OCI-LY3 (cell line): Measurements from ENCODE around the gene MARK2.

Source experiments
- H2AFZ ChIP-seq: fragments of 200-600, 300-600 bp; shearing (Covaris generic); 2 replicates; pipeline ENCODE4 v1.6.0; 2014; ENCODE audit warnings: antibody characterized with exemption, low read depth, low read length
- H3K27ac ChIP-seq: fragments of 200-600, 300-600 bp; sonication (generic); 2 replicates; pipeline ENCODE4 v1.5.1; 2014; ENCODE audit warnings: mild to moderate bottlenecking, low read length, moderate library complexity, mixed read lengths
- H3K27me3 ChIP-seq: fragments of 200-600, 300-600 bp; sonication (generic); 2 replicates; pipeline ENCODE4 v1.6.1; 2014; ENCODE audit warnings: low read depth, low read length, mixed read lengths
- H3K36me3 ChIP-seq: fragments of 200-600, 300-600 bp; sonication (generic); replicated peaks from 2 replicates; pipeline ENCODE3; 2014; ENCODE audit warnings: low read depth, low read length, mixed read lengths
- H3K4me1 ChIP-seq: fragments of 300-600, 200-600 bp; sonication (generic); 2 replicates; pipeline ENCODE4 v1.6.1; 2014; ENCODE audit warnings: low read length, mixed read lengths
- H3K4me2 ChIP-seq: fragments of 200-600, 300-600 bp; sonication (generic); 2 replicates; pipeline ENCODE4 v1.6.1; 2014; ENCODE audit warnings: low read length, mixed read lengths
- H3K4me3 ChIP-seq: fragments of 300-600, 200-600 bp; sonication (generic); 2 replicates; pipeline ENCODE4 v1.5.1; 2014; ENCODE audit warnings: antibody characterized with exemption, mild to moderate bottlenecking, low read length, moderate library complexity
- H3K79me2 ChIP-seq: fragments of 300-600, 200-600 bp; shearing (Covaris generic); 2 replicates; pipeline ENCODE4 v1.6.1; 2014; ENCODE audit warnings: mild to moderate bottlenecking, low read length, mixed read lengths
- H3K9ac ChIP-seq: fragments of 300-600, 200-600 bp; shearing (Covaris generic); 2 replicates; pipeline ENCODE4 v1.6.0; 2014; ENCODE audit warnings: mild to moderate bottlenecking, low read length, moderate library complexity
- H3K9me3 ChIP-seq: fragments of 200-600, 300-600 bp; shearing (Covaris generic); 2 replicates; pipeline ENCODE4 v1.6.1; 2014; ENCODE audit warnings: low read length, mixed read lengths; ENCODE audit not compliant: insufficient read depth
- H4K20me1 ChIP-seq: fragments of 200-600, 300-600 bp; sonication (generic); 2 replicates; pipeline ENCODE4 v1.6.1; 2016; ENCODE audit warnings: low read length, mixed read lengths; ENCODE audit not compliant: insufficient read depth
- CTCF ChIP-seq: fragments of 200-600, 300-600 bp; sonication (generic); IDR thresholded peaks from 2 replicates; pipeline ENCODE4 v1.5.1; 2014; ENCODE audit warnings: antibody characterized with exemption, low read length, low read depth
- EZH2phosphoT487 ChIP-seq: fragments of 200-600 bp; shearing (Covaris generic); IDR thresholded peaks from 2 replicates; pipeline ENCODE4 v1.6.1; 2018; ENCODE audit warnings: antibody characterized with exemption, mixed run types, low read depth

Gene MARK2

DNA sequence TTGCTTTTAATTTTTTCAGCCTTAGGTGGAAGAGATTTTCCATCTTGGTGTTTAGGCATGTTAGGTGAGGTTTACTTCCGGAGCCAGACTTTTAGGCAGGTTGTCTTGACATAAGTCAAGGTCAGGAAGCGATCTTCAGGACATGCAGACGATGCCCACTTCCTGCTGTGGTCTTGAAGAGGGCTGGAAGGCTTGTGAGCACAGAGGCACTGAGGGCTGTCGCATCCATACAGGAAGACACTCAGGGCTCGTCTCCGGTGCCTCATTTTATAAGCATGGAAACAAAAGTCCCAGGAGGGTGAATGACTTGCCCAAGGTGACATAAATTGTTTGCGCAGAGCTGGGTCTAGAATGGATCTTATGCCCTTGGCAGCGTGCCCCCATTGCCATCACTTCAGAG is 30.8 kb downstream of the MARK2 start:
- H3K4me3 ChIP-seq, result no peak overlapping the region

GRCh38 chr11:63870351-63871140 is 31.6 kb downstream of the MARK2 start:
- H3K27ac ChIP-seq, result peak overlapping the region; percentile 25; the same call in 1 of the 2 replicates
- peaks cover 90% of the 10 kb centered on the region for H4K20me1 ChIP-seq
- H3K9me3 ChIP-seq, result no peaks in the 10 kb centered on the region
- peaks cover 38% of the 10 kb centered on the region for H3K36me3 ChIP-seq
- TF ChIP-seq EZH2phosphoT487 (no peak), CTCF (no peak)
- peaks cover 48% of the 10 kb centered on the region for H3K4me1 ChIP-seq
- H3K9ac ChIP-seq, result no peak overlapping the region
- H3K4me3 ChIP-seq, result peak overlapping the region; percentile 45
- H3K27me3 ChIP-seq, result no peaks in the 10 kb centered on the region
- H3K4me2 ChIP-seq, result peak overlapping the region; percentile 78
- no peak overlapping the region for H2AFZ ChIP-seq
- peaks cover 91% of the 10 kb centered on the region for H3K79me2 ChIP-seq

More for the DNA sequence above, 30.8 kb downstream of the MARK2 start:
- Histone ChIP-seq H3K9me3 (no peaks in the 10 kb centered on the region), H4K20me1 (peaks cover 92% of the 10 kb centered on the region), H3K4me2 (peak overlapping the region; percentile 78; the same call in 1 of the 2 replicates), H3K9ac (no peak overlapping the region), H2AFZ (no peak overlapping the region), H3K27ac (no peak overlapping the region), H3K4me1 (peaks cover 56% of the 10 kb centered on the region), H3K36me3 (peaks cover 39% of the 10 kb centered on the region), H3K79me2 (peaks cover 94% of the 10 kb centered on the region), H3K27me3 (no peaks in the 10 kb centered on the region)
- TF ChIP-seq CTCF (no peak), EZH2phosphoT487 (no peak)

DNA sequence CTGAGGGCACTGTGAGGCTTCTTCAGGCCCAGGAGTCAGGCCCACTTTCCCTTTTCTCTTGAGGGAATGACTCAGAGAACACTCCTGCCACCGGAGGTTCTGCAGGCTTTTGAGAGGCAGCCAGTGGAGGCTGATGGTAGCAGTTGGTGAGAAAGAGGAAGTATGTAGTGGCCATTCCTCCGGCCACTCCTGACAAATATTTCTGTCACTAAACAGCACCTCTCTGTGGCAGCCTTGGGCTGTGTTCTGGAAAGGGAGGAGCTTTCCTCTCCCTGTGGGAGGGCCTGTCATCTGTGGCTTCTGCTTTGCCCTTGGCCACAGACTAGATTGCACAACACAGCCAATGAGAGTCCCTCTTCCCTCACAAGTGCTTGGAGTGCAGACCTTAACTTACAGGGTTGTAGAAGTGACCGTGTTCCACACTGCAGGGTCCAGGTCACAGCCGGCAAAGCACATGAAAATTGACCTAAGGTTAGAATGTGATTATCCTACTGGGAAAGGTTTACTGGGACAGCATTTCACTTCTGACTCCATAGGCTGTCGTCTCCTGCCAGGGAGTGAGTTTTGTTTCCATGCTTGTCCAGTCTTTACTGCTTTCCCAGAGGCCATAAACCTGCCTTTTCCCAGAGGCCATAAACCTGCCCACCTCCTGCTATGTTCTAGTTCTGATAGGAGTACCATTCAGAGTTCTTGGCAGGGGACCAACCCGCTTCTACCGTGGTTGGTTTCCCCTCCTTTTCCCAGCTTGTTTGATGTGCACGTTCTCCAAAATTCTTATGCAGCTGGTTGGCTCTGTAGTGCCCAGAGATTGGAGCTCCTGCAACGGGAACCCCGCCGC is 33.3 kb downstream of the MARK2 start:
- Histone ChIP-seq H3K27me3 (no peaks in the 10 kb centered on the region), H3K9ac (no peak overlapping the region), H4K20me1 (peaks cover 89% of the 10 kb centered on the region), H3K27ac (no peak overlapping the region), H3K36me3 (peaks cover 36% of the 10 kb centered on the region), H3K4me3 (no peak overlapping the region), H3K4me2 (peak overlapping the region; percentile 15; the same call in 1 of the 2 replicates), H3K9me3 (no peaks in the 10 kb centered on the region), H2AFZ (no peak overlapping the region), H3K79me2 (peaks cover 91% of the 10 kb centered on the region), H3K4me1 (peaks cover 32% of the 10 kb centered on the region)
- TF ChIP-seq EZH2phosphoT487, result no peak
- TF ChIP-seq CTCF, result peak; percentile 22; the same call in 1 of the 2 replicates

DNA sequence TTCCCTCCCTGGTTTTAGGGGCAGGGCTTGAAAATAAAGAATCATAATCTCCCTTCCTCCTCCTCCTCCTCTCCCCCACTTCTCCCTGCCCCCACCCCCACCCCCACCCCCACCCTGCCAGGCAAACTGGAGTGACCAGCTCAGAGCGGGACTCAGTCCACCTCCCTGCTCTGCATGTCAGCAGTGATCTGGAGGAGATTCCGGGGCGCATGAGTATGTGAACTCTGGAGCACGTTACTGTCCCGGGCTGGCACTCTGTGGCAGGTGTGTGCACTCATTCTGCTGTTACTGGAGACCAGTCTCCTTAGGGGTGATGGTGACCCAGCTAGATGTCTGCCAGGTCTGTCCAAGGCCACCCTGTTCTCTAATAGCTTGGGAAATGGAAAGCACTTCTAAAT is 33.9 kb downstream of the MARK2 start:
- Histone ChIP-seq H3K4me3 (no peak overlapping the region), H3K79me2 (peaks cover 91% of the 10 kb centered on the region), H3K36me3 (peaks cover 29% of the 10 kb centered on the region), H3K9ac (no peak overlapping the region), H3K4me1 (peaks cover 30% of the 10 kb centered on the region), H3K27ac (no peak overlapping the region), H3K27me3 (no peaks in the 10 kb centered on the region), H3K4me2 (no peak overlapping the region), H2AFZ (no peak overlapping the region), H4K20me1 (peaks cover 89% of the 10 kb centered on the region), H3K9me3 (no peaks in the 10 kb centered on the region)
- no peak for TF ChIP-seq EZH2phosphoT487
- TF ChIP-seq CTCF, result no peak
